ENCODE measurements around the gene GLI3.

Gene GLI3

GRCh38 chr7:42232275-42232674, 4.7 kb downstream of the GLI3 start:
- DNase-seq (ENCODE audit: low read depth), result no peak
- H3K4me3 ChIP-seq (ENCODE audit: low read depth, low read length), result no peak overlapping the region
- TF ChIP-seq CTCF (conservative IDR thresholded peaks at IDR 0.05; ENCODE audit: low read depth, low read length), result no peak

- no peak for TF ChIP-seq CTCF (conservative IDR thresholded peaks at IDR 0.05; ENCODE audit: low read depth, low read length)
- H3K4me3 ChIP-seq (ENCODE audit: low read depth, low read length), result no peak overlapping the region
- no peak for DNase-seq (ENCODE audit: low read depth)
Measured at GRCh38 chr7:42231043-42231787, 5.8 kb downstream of the GLI3 start.

GRCh38 chr7:42227936-42228591, 8.9 kb downstream of the GLI3 start:
- peak overlapping the region; percentile 50 for H3K4me3 ChIP-seq (ENCODE audit: low read depth, low read length)
- peak; percentile 57 for DNase-seq (ENCODE audit: low read depth)
- TF ChIP-seq CTCF (conservative IDR thresholded peaks at IDR 0.05; ENCODE audit: low read depth, low read length), result no peak

- H3K4me3 ChIP-seq (ENCODE audit: low read depth, low read length), result peak overlapping the region; percentile 50
- DNase-seq (ENCODE audit: low read depth), result no peak
- TF ChIP-seq CTCF (conservative IDR thresholded peaks at IDR 0.05; ENCODE audit: low read depth, low read length), result no peak
Measured at GRCh38 chr7:42227541-42227935, 9.5 kb downstream of the GLI3 start.

GRCh38 chr7:42227021-42227420, 10.0 kb downstream of the GLI3 start:
- no peak overlapping the region for H3K4me3 ChIP-seq (ENCODE audit: low read depth, low read length)
- TF ChIP-seq CTCF (conservative IDR thresholded peaks at IDR 0.05; ENCODE audit: low read depth, low read length), result no peak
- DNase-seq (ENCODE audit: low read depth), result no peak

GRCh38 chr7:42226354-42226941, 10.6 kb downstream of the GLI3 start:
- no peak overlapping the region for H3K4me3 ChIP-seq (ENCODE audit: low read depth, low read length)
- no peak for DNase-seq (ENCODE audit: low read depth)
- no peak for TF ChIP-seq CTCF (conservative IDR thresholded peaks at IDR 0.05; ENCODE audit: low read depth, low read length)

All from choroid plexus epithelial cell (primary cell).